Type B pancreatic cell (in vitro differentiated cells): ENCODE data around the gene PKNOX2. TPM values are rescaled to one million over a fixed set of nuclear protein-coding genes. Genes with fewer than 3 reads are reported as not detected.
"Not testable (repeated sequence)": the region's sequence is repeated elsewhere in the genome, so short reads cannot be mapped to it uniquely, and the experiment has no call there.

Experiments used
- DNase-seq: peaks from one replicate; pipeline ENCODE4 v3.0.0; 2021; ENCODE audit warnings: mixed read lengths; ENCODE audit not compliant: unreplicated experiment; ENCODE audit errors: extremely low spot score
- H3K27ac Mint-ChIP-seq: 2 replicates; pipeline ENCODE4 v1.8.0; 2021; ENCODE audit warnings: mild to moderate bottlenecking, mixed read lengths
- H3K27me3 Mint-ChIP-seq: 2 replicates; pipeline ENCODE4 v1.8.0; 2021; ENCODE audit warnings: mixed read lengths
- H3K36me3 Mint-ChIP-seq: 2 replicates; pipeline ENCODE4 v1.8.0; 2021; ENCODE audit warnings: mixed read lengths
- H3K4me1 Mint-ChIP-seq: one replicate; pipeline ENCODE4 v1.8.0; 2021; ENCODE audit warnings: mixed read lengths; ENCODE audit not compliant: unreplicated experiment
- H3K4me3 Mint-ChIP-seq: 2 replicates; pipeline ENCODE4 v1.8.0; 2021; ENCODE audit warnings: mild to moderate bottlenecking, mixed read lengths
- H3K9me3 Mint-ChIP-seq: 2 replicates; pipeline ENCODE4 v1.8.0; 2021; ENCODE audit warnings: mixed read lengths
- CTCF ChIP-seq: fragments of 200-600 bp; sonication (generic); conservative IDR thresholded peaks from 2 replicates; pipeline ENCODE4 v1.5.0; 2021; ENCODE audit warnings: antibody characterized with exemption, mild to moderate bottlenecking
- total RNA-seq: library from RNA; stranded (reverse); gene quantifications from 2 replicates; pipeline ENCODE4 v1.2.1, GENCODE V29; 2021; ENCODE audit warnings: low replicate concordance

The PKNOX2 gene
- total RNA-seq, 1 donor from 2014 or later, result 15.3 TPM

- Mint-ChIP-seq H3K27ac (no peak overlapping the region), H3K4me1 (peaks cover 58% of the 10 kb centered on the region), H3K36me3 (no peaks in the 10 kb centered on the region), H3K27me3 (peaks cover 66% of the 10 kb centered on the region), H3K9me3 (no peaks in the 10 kb centered on the region), H3K4me3 (no peak overlapping the region)
- no peak for TF ChIP-seq CTCF
- DNase-seq, result no peak
Measured at GRCh38 chr11:125222494-125222893, 57.9 kb downstream of the PKNOX2 start.

GRCh38 chr11:125223161-125223560, 58.6 kb downstream of the PKNOX2 start:
- not testable (repeated sequence) for H3K4me3 Mint-ChIP-seq, H3K36me3 Mint-ChIP-seq, DNase-seq, H3K9me3 Mint-ChIP-seq, H3K27ac Mint-ChIP-seq
- Mint-ChIP-seq H3K4me1 (peaks cover 58% of the 10 kb centered on the region), H3K27me3 (peaks cover 65% of the 10 kb centered on the region)

GRCh38 chr11:125223901-125224361, 59.4 kb downstream of the PKNOX2 start:
- no peaks in the 10 kb centered on the region for H3K9me3 Mint-ChIP-seq
- peaks cover 53% of the 10 kb centered on the region for H3K4me1 Mint-ChIP-seq
- no peak for DNase-seq
- TF ChIP-seq CTCF, result no peak
- H3K27ac Mint-ChIP-seq, result no peak overlapping the region
- no peak overlapping the region for H3K4me3 Mint-ChIP-seq
- no peaks in the 10 kb centered on the region for H3K36me3 Mint-ChIP-seq
- peaks cover 57% of the 10 kb centered on the region for H3K27me3 Mint-ChIP-seq

- Mint-ChIP-seq H3K27ac (no peak overlapping the region), H3K4me1 (peaks cover 53% of the 10 kb centered on the region), H3K36me3 (no peaks in the 10 kb centered on the region), H3K4me3 (no peak overlapping the region), H3K27me3 (peaks cover 59% of the 10 kb centered on the region), H3K9me3 (no peaks in the 10 kb centered on the region)
- no peak for DNase-seq
- peak; percentile 58 for TF ChIP-seq CTCF
Measured at GRCh38 chr11:125224391-125225021, 60.0 kb downstream of the PKNOX2 start.

- H3K4me1 Mint-ChIP-seq, result peaks cover 44% of the 10 kb centered on the region
Measured at GRCh38 chr11:125225401-125225800, 60.9 kb downstream of the PKNOX2 start.

More at GRCh38 chr11:125225401-125225800, 60.9 kb downstream of the PKNOX2 start:
- no peak for DNase-seq
- H3K9me3 Mint-ChIP-seq, result no peaks in the 10 kb centered on the region
- no peak for TF ChIP-seq CTCF
- peaks cover 50% of the 10 kb centered on the region for H3K27me3 Mint-ChIP-seq
- no peak overlapping the region for H3K27ac Mint-ChIP-seq
- H3K36me3 Mint-ChIP-seq, result no peaks in the 10 kb centered on the region
- no peak overlapping the region for H3K4me3 Mint-ChIP-seq
